Peyer's patch (tissue), 4 donors: Measurements from ENCODE around the gene MDM2. TPM values are rescaled to one million over a fixed set of nuclear protein-coding genes. Genes with fewer than 3 reads are reported as not detected.
"Not testable (repeated sequence)": the region's sequence is repeated elsewhere in the genome, so short reads cannot be mapped to it uniquely, and the experiment has no call there.

Experiments used
- DNase-seq, 3 donors: peaks; one replicate each; pipeline ENCODE4 v3.0.0-alpha.2; 2017 to 2019
- H3K27ac ChIP-seq, 4 donors: fragments of 200-600 bp; sonication (generic); one replicate each; pipeline ENCODE4 v1.5.1; 2016 to 2019
- H3K27me3 ChIP-seq, 2 donors: fragments of 200-600 bp; sonication (generic); one replicate each; pipeline ENCODE4 v1.5.1; 2019
- H3K36me3 ChIP-seq, 3 donors: fragments of 200-600 bp; sonication (generic); one replicate each; pipeline ENCODE4 v1.5.1; 2016 to 2019
- H3K4me1 ChIP-seq, 4 donors: fragments of 200-600 bp; sonication (generic); one replicate each; pipeline ENCODE4 v1.5.1; 2016 to 2019
- H3K4me3 ChIP-seq, 4 donors: fragments of 200-600 bp; sonication (generic); 1 replicate in 3 of 4; 2 replicates in 1 of 4; pipeline ENCODE4 v1.5.1; 2016 to 2019; ENCODE audit warnings: mild to moderate bottlenecking in 1 of 4
- H3K9me3 ChIP-seq, 4 donors: fragments of 200-600 bp; sonication (generic); one replicate each; pipeline ENCODE4 v1.5.1; 2016 to 2019; ENCODE audit warnings: mild to moderate bottlenecking in 1 of 4
- CTCF ChIP-seq, 6 experiments: fragments of 450-650 bp in 4 of 6; fragments of 200-600 bp in 2 of 6; sonication (generic) in 1 of 6; IDR thresholded peaks; one replicate each; pipeline ENCODE4 v1.5.1; 2017 to 2019; ENCODE audit warnings: antibody characterized with exemption in 6 of 6, mild to moderate bottlenecking in 3 of 6, moderate library complexity in 1 of 6
- POLR2A ChIP-seq, 2 donors: fragments of 450-650 bp; IDR thresholded peaks; one replicate each; pipeline ENCODE4 v1.5.1; 2017; ENCODE audit warnings: antibody characterized with exemption in 2 of 2, mild to moderate bottlenecking in 2 of 2, moderate library complexity in 2 of 2
- total RNA-seq, 4 donors: library from RNA; depleted of rRNA; stranded (reverse); fragments of >200 nt; gene quantifications; one replicate each; pipeline ENCODE4 v1.1.0, GENCODE V29; 2016

MDM2 gene
- total RNA-seq, 4 donors from 2014 or later: 64.7 to 126 (median 95.3) TPM

DNA sequence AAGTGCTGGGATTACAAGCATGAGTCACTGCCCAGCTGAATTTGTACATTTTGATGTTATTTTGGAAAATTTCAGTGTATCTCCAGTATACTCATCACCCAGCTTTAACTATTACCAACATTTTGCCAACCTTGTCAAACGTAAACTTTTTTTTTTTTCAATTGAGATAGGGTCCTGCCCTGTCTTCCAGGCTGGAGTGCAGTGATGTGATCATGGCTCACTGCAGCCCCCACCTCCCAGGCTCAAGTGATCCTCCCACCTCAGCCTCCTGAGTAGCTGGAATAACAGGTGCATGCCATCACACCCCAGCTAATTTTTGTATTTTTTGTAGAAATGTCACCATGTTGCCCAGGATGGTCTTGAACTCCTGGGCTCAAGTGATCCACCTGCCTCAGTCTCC is 29.2 kb downstream of the MDM2 start:
- Histone ChIP-seq H3K4me1 (no peaks in the 10 kb centered on the region), H3K36me3 (peaks cover 0 to 81% (median 0%) of the 10 kb centered on the region in 3 donors), H3K27me3 (no peaks in the 10 kb centered on the region), H3K4me3 (no peak overlapping the region), H3K27ac (no peak overlapping the region), H3K9me3 (no peaks in the 10 kb centered on the region)
- no peak for DNase-seq
- no peak for TF ChIP-seq CTCF (IDR thresholded peaks at IDR 0.05)
- TF ChIP-seq POLR2A (IDR thresholded peaks at IDR 0.05): no peak

DNA sequence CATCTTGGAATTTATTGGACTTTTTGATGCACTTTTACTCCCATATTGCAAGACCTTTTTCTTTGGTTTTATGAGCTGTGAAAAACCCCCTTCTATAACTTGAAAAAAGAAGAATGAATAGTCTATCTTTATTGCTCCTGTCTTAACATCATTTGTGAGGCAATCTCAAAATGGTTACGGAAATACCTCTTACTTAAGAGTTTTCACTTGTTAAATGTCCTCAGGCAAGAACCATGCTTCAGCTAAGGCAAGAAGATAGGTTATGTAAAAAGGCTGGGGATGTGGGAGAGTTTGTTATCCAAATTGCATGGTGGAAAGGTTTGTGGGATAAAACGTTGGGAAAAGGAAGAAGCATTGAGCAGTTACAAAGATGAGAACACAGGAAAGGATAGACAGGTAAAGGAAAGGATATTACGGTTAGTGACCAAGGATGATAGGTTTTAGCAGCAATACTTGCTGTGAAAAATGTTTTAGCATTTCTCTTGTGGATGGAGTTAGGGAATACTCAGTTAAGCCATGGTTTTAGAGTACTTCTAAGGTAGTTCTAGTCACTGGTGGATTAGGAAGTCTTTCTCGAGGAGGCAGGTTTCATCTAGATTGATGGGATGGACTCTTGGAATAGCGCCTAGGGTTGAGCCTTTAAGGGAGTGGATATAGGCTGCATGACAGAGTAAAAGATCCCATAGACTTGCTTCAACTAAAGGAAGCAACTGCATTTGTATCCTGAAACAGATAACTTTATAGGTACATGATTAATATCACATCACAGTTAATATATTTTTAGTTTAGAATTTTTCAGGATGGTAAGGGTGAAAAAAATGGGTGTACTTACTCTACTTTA is 30.3 kb downstream of the MDM2 start:
- TF ChIP-seq POLR2A (IDR thresholded peaks at IDR 0.05): no peak
- TF ChIP-seq CTCF (IDR thresholded peaks at IDR 0.05): no peak
- H3K36me3 ChIP-seq: peaks cover 0 to 83% (median 0%) of the 10 kb centered on the region in 3 donors

GRCh38 chr12:68839183-68840147 is 31.5 kb downstream of the MDM2 start:
- DNase-seq: no peak
- Histone ChIP-seq H3K4me1 (no peaks in the 10 kb centered on the region), H3K27me3 (no peaks in the 10 kb centered on the region), H3K36me3 (peaks cover 0 to 78% (median 0%) of the 10 kb centered on the region in 3 donors), H3K4me3 (no peak overlapping the region), H3K9me3 (no peaks in the 10 kb centered on the region), H3K27ac (no peak overlapping the region)
- TF ChIP-seq CTCF (IDR thresholded peaks at IDR 0.05) (no peak), POLR2A (IDR thresholded peaks at IDR 0.05) (no peak)

More for the DNA sequence above, 30.3 kb downstream of the MDM2 start:
- no peaks in the 10 kb centered on the region for H3K9me3 ChIP-seq
- no peaks in the 10 kb centered on the region for H3K27me3 ChIP-seq
- H3K27ac ChIP-seq: no peak overlapping the region
- H3K4me1 ChIP-seq: no peaks in the 10 kb centered on the region
- no peak overlapping the region for H3K4me3 ChIP-seq
- DNase-seq: no peak

DNA sequence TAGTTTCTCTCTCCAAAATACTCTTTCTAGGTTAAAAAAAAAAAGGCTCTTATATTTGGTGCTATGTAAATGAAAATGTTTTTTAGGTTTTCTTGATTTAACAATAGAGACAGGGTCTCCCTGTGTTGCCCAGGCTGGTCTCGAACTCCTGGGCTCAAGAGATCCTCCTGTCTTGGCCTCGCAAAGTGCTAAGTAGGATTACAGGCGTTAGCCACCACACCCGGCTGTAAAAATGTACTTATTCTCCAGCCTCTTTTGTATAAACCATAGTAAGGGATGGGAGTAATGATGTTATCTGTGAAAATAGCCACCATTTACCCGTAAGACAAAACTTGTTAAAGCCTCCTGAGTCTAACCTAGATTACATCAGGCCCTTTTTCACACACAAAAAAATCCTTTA is 33.2 kb downstream of the MDM2 start:
- H3K27ac ChIP-seq, DNase-seq, H3K4me3 ChIP-seq, H3K9me3 ChIP-seq, H3K27me3 ChIP-seq, H3K4me1 ChIP-seq: not testable (repeated sequence)
- H3K36me3 ChIP-seq: peaks cover 0 to 72% (median 0%) of the 10 kb centered on the region in 3 donors

GRCh38 chr12:68841717-68842116 is 33.7 kb downstream of the MDM2 start:
- no peak for TF ChIP-seq POLR2A (IDR thresholded peaks at IDR 0.05)
- TF ChIP-seq CTCF (IDR thresholded peaks at IDR 0.05): no peak
- H3K27ac ChIP-seq: no peak overlapping the region
- no peak for DNase-seq
- no peaks in the 10 kb centered on the region for H3K9me3 ChIP-seq
- no peak overlapping the region for H3K4me3 ChIP-seq
- no peaks in the 10 kb centered on the region for H3K4me1 ChIP-seq
- no peaks in the 10 kb centered on the region for H3K27me3 ChIP-seq
- H3K36me3 ChIP-seq: peaks cover 0 to 71% (median 0%) of the 10 kb centered on the region in 3 donors
